Lower lobe of right lung (tissue), 2 donors: ENCODE data around the gene ACYP2. TPM values are rescaled to one million over a fixed set of nuclear protein-coding genes. Genes with fewer than 3 reads are reported as not detected.
"Not testable (repeated sequence)": the region's sequence is repeated elsewhere in the genome, so short reads cannot be mapped to it uniquely, and the experiment has no call there.

Experiments
- ATAC-seq, 2 donors: fragments of 200-7000 bp; cut with Tn5 transposase; one replicate each; pipeline ENCODE4 v1.9.1; 2020 to 2022; ENCODE audit warnings: mild to moderate bottlenecking in 2 of 2, moderate library complexity in 2 of 2
- DNase-seq: peaks from one replicate; pipeline ENCODE4 v3.0.0-alpha.2; 2020
- H3K27ac ChIP-seq: fragments of 200-600 bp; one replicate; pipeline ENCODE4 v1.8.0; 2022
- H3K27me3 ChIP-seq: fragments of 200-600 bp; one replicate; pipeline ENCODE4 v1.8.0; 2022; ENCODE audit warnings: low read depth
- H3K36me3 ChIP-seq: fragments of 200-600 bp; one replicate; pipeline ENCODE4 v1.8.0; 2022; ENCODE audit warnings: mild to moderate bottlenecking
- H3K4me1 ChIP-seq: fragments of 200-600 bp; one replicate; pipeline ENCODE4 v1.8.0; 2022
- H3K4me3 ChIP-seq: fragments of 200-600 bp; one replicate; pipeline ENCODE4 v1.8.0; 2022; ENCODE audit warnings: mild to moderate bottlenecking
- H3K9me3 ChIP-seq: fragments of 200-600 bp; one replicate; pipeline ENCODE4 v1.8.0; 2022
- intact Hi-C: fragments of 100-400 bp; cut with DNase I; formaldehyde crosslinking; loops from one replicate; pipeline ENCODE4 v1.11.0; 2022
- total RNA-seq: library from RNA; stranded (reverse); fragmentation: NEBNext Ultra II Directional; extraction: Animal tissue kit (Norgen Biotek cat#: 25700); gene quantifications from one replicate; pipeline ENCODE4 v1.2.1, GENCODE V29; 2021
- TF ChIP-seq, protein P1 (sequence below): fragments of 200-600 bp; IDR thresholded peaks from one replicate; pipeline ENCODE4 v1.8.0; 2022; ENCODE audit warnings: antibody characterized with exemption, mild to moderate bottlenecking
- donor health status: DM: no; HTN: yes; CAD: no; lungs with severe emphysema.

The ACYP2 gene
- total RNA-seq, 1 donor from 2014 or later: 15.3 TPM

DNA sequence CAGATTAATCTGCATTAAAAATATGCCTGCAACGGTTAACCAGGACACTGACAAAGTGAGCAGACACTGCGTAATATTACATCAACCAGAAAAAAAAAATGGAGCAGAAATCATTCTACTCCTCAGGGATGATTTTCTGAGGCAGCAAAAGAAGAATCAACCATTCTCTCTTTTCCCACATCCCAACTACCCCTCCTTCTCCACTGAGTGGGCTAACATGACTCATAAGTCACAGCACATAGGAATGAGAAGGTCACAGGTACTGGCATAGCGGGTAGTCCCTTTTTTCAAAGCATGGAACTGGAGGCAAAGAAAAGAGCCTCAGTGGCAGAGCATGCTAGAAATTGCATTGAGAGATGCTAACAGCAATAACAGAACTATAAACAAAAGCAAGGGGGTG, 194.9 kb downstream of the ACYP2 start:
- ATAC-seq: no peak
- intact Hi-C loops: no loop called here

DNA sequence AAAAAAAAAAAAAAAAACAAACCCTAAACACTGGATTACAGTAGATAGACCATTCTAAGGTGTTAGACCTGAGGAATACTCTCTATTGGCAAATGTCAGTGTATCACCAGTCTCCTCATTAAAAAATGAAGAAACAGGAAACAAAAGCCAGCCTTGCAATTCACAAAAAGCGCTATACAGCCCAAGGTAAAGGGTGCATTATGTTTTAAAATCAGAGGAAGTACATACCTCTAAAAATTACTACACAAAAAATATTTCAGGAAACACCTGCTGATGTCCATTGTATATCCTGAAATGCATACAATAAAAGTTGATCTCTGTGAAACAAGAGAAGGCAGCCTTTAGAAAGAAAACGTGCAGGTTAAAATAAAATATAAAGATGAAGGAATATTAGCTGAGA, 195.5 kb downstream of the ACYP2 start:
- Histone ChIP-seq H3K27ac (no peak overlapping the region), H3K4me1 (no peaks in the 10 kb centered on the region), H3K4me3 (no peak overlapping the region), H3K9me3 (no peaks in the 10 kb centered on the region), H3K27me3 (no peaks in the 10 kb centered on the region), H3K36me3 (no peaks in the 10 kb centered on the region)
- intact Hi-C loops: no loop called here
- TF ChIP-seq, protein P1, sequence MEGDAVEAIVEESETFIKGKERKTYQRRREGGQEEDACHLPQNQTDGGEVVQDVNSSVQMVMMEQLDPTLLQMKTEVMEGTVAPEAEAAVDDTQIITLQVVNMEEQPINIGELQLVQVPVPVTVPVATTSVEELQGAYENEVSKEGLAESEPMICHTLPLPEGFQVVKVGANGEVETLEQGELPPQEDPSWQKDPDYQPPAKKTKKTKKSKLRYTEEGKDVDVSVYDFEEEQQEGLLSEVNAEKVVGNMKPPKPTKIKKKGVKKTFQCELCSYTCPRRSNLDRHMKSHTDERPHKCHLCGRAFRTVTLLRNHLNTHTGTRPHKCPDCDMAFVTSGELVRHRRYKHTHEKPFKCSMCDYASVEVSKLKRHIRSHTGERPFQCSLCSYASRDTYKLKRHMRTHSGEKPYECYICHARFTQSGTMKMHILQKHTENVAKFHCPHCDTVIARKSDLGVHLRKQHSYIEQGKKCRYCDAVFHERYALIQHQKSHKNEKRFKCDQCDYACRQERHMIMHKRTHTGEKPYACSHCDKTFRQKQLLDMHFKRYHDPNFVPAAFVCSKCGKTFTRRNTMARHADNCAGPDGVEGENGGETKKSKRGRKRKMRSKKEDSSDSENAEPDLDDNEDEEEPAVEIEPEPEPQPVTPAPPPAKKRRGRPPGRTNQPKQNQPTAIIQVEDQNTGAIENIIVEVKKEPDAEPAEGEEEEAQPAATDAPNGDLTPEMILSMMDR: no peak
- ATAC-seq (no peak), DNase-seq (no peak)

More for the DNA sequence above, 194.9 kb downstream of the ACYP2 start:
- no peaks in the 10 kb centered on the region for H3K36me3 ChIP-seq
- TF ChIP-seq, protein P1: no peak
- H3K27ac ChIP-seq: no peak overlapping the region
- no peaks in the 10 kb centered on the region for H3K4me1 ChIP-seq
- H3K9me3 ChIP-seq: no peaks in the 10 kb centered on the region
- H3K27me3 ChIP-seq: no peaks in the 10 kb centered on the region
- DNase-seq: no peak
- no peak overlapping the region for H3K4me3 ChIP-seq

DNA sequence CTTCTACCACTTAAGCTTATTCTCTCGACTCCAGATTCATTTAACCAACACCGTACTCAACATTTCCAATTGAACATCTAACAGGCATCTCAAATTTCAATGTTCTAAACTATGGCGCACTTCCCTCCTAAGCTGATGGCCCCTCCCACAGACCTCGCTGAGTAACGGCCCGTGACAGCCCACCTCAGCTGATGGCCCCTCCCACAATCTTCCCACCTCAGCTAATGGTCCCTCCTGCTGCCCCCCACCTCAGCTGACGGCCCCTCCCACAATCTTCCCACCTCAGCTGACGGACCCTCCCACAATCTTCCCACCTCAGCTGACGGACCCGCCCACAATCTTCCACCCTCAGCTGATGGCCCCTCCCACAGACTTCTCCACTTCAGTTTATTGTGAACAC, 197.7 kb downstream of the ACYP2 start:
- DNase-seq (no peak), ATAC-seq (no peak)
- TF ChIP-seq, protein P1: no peak
- intact Hi-C loops: no loop called here
- no peaks in the 10 kb centered on the region for H3K36me3 ChIP-seq
- H3K27ac ChIP-seq: no peak overlapping the region
- no peak overlapping the region for H3K4me3 ChIP-seq
- H3K4me1 ChIP-seq: no peaks in the 10 kb centered on the region
- no peaks in the 10 kb centered on the region for H3K9me3 ChIP-seq
- no peaks in the 10 kb centered on the region for H3K27me3 ChIP-seq

DNA sequence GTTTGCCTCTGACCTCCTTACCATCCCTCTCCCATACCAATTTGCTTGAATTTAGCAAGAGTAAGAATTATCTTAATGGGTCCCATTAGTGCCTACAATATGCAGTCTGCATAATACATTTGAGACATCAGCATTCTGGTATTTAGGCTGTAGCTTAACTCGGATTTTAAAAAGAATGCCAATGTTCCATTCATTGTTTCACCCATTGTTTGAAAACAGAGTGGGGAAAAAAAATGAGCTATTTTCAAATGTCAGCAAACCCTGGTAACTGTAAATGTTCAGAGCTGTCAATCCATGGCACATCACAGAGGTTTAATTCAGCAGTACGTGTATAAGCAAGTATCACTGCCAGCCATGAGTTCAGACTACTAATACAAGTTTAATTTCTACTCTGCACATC, 202.6 kb downstream of the ACYP2 start:
- no peaks in the 10 kb centered on the region for H3K27me3 ChIP-seq
- intact Hi-C loops: no loop called here
- no peak for ATAC-seq
- H3K4me3 ChIP-seq: no peak overlapping the region
- DNase-seq: no peak
- H3K9me3 ChIP-seq: no peaks in the 10 kb centered on the region
- no peak overlapping the region for H3K27ac ChIP-seq
- TF ChIP-seq, protein P1: no peak
- H3K36me3 ChIP-seq: no peaks in the 10 kb centered on the region
- H3K4me1 ChIP-seq: no peaks in the 10 kb centered on the region

DNA sequence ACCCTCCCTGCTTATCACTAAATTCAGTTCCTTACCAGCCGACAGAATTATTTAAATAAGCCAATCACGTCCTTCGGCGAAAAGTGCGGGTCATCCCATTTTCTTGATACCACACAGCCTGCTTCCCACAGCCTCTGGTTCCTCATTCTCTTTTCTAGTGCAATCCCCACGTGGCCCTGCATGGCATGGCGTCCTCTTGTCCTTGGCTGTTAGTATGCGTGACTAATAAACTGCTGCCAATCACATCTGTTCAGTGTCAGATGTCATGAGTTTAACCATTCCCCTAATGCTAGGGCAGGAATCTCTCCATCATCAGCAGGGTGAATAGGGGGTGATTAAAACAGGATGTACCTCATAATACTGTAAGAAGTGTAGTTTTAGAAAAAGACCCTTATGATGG, 203.4 kb downstream of the ACYP2 start:
- Histone ChIP-seq H3K27me3 (no peaks in the 10 kb centered on the region), H3K36me3 (no peaks in the 10 kb centered on the region), H3K9me3 (no peaks in the 10 kb centered on the region), H3K4me1 (no peaks in the 10 kb centered on the region), H3K4me3 (no peak overlapping the region), H3K27ac (no peak overlapping the region)
- intact Hi-C loops: no loop called here
- no peak for DNase-seq
- no peak for ATAC-seq
- TF ChIP-seq, protein P1: no peak

DNA sequence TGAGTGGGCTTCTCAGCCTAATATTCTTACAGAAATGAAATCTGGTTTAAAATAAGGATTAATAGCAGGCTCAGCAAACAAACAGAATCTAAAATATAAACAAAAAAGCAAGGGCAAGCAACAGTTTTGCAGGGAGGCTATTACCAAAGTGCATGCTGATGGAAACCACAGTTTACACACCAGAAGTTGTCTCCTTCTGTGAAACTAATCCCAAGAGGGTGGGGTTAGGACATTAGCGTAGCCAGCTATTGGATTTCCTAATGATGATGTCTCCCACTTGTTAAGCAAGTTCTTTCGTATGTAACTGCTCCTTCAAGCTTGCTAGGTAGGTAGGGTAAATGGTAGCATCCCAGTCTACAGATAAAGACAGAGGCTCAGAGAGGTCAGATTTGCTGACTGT, 205.6 kb downstream of the ACYP2 start:
- TF ChIP-seq, protein P1: no peak

DNA sequence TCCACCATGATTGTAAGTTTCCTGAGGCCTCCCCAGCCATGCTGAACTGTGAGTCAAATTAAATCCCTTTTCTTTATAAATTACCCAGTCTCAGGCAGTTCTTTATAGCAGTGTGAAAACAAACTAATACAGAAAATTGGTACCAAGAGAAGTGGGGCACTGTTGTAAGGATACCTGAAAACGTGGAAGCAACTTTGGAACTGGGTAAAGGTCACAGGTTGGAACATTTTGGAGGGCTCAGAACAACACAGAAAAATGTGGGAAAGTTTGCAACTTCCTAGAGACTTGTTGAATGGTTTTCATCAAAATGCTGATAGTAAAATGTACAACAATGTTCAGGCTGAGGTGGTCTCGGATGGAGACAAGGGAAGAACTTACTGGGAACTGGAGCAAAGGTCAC, 209.1 kb downstream of the ACYP2 start:
- H3K9me3 ChIP-seq, H3K36me3 ChIP-seq, ATAC-seq, H3K27ac ChIP-seq, DNase-seq, H3K27me3 ChIP-seq, intact Hi-C loops, H3K4me1 ChIP-seq, H3K4me3 ChIP-seq: not testable (repeated sequence)

More for the DNA sequence above, 205.6 kb downstream of the ACYP2 start:
- Histone ChIP-seq H3K27me3 (no peaks in the 10 kb centered on the region), H3K4me1 (no peaks in the 10 kb centered on the region), H3K4me3 (no peak overlapping the region), H3K27ac (no peak overlapping the region), H3K9me3 (no peaks in the 10 kb centered on the region), H3K36me3 (no peaks in the 10 kb centered on the region)
- ATAC-seq (no peak), DNase-seq (no peak)
- intact Hi-C loops: no loop called here
